Activated T-cell treated with anti-CD3 and anti-CD28 coated beads, Interleukin-2, amount 50 U/mL, for 48 hours (primary cell): ENCODE data around the gene KLHL22.
"Not testable (repeated sequence)": the region's sequence is repeated elsewhere in the genome, so short reads cannot be mapped to it uniquely, and the experiment has no call there.

ENCODE experiments used
- DNase-seq, 2 experiments: peaks; one replicate each; pipeline ENCODE4 v3.0.0-alpha.2; 2020

The KLHL22 gene

GRCh38 chr22:20494978-20495860 is at the start of gene KLHL22:
KLHL22 (minus strand) TSS chr22:20495795; CDS start chr22:20489211, 6,584 bp downstream.
- DNase-seq, result peak in 1 of 2 experiments; percentile 60

- not testable (repeated sequence) for DNase-seq
These were observed 49.7 kb upstream of the KLHL22 start for GRCh38 chr22:20545318-20545634.

- DNase-seq, result no peak
These were observed 47.1 kb upstream of the KLHL22 start for GRCh38 chr22:20542736-20543135.

GRCh38 chr22:20542055-20542454 is 46.5 kb upstream of the KLHL22 start:
- DNase-seq, result no peak

GRCh38 chr22:20538875-20539274 is 43.3 kb upstream of the KLHL22 start:
- DNase-seq, result not testable (repeated sequence)

GRCh38 chr22:20537983-20538382 is 42.4 kb upstream of the KLHL22 start:
- DNase-seq, result no peak

- no peak for DNase-seq
These were observed 41.7 kb upstream of the KLHL22 start for GRCh38 chr22:20537325-20537756.

GRCh38 chr22:20536590-20537324 is 41.2 kb upstream of the KLHL22 start:
- no peak for DNase-seq

- no peak for DNase-seq
These were observed 38.3 kb upstream of the KLHL22 start for GRCh38 chr22:20533879-20534265.

GRCh38 chr22:20533095-20533878 is 37.7 kb upstream of the KLHL22 start:
- no peak for DNase-seq

GRCh38 chr22:20532256-20532993 is 36.8 kb upstream of the KLHL22 start:
- DNase-seq, result no peak

- no peak for DNase-seq
These were observed 36.0 kb upstream of the KLHL22 start for GRCh38 chr22:20531404-20532201.

- DNase-seq, result no peak
These were observed 35.5 kb upstream of the KLHL22 start for GRCh38 chr22:20531154-20531403.

- no peak for DNase-seq
These were observed 35.0 kb upstream of the KLHL22 start for GRCh38 chr22:20530368-20531153.

- DNase-seq, result no peak
These were observed 32.9 kb upstream of the KLHL22 start for GRCh38 chr22:20528405-20528978.

- no peak for DNase-seq
These were observed 31.2 kb upstream of the KLHL22 start for GRCh38 chr22:20526628-20527355.

- no peak for DNase-seq
These were observed 30.7 kb upstream of the KLHL22 start for GRCh38 chr22:20526305-20526627.

- DNase-seq, result no peak
These were observed 29.5 kb upstream of the KLHL22 start for GRCh38 chr22:20525048-20525447.

GRCh38 chr22:20524004-20524481 is 28.4 kb upstream of the KLHL22 start:
- DNase-seq, result peak; percentile 36
